ENCODE measurements around the gene LRPPRC.

LRPPRC gene

GRCh38 chr2:43845181-43845580 lies 150.6 kb downstream of the LRPPRC start:
- H3K4me2 ChIP-seq (ENCODE audit: low read length, poor library complexity, severe bottlenecking), result no peak overlapping the region
- H3K9me3 ChIP-seq (ENCODE audit: control insufficient read depth, low read length), result no peaks in the 10 kb centered on the region
- no peak overlapping the region for H3K14ac ChIP-seq (ENCODE audit: low read length in 2 of 2)
- no peaks in the 10 kb centered on the region for H3K4me1 ChIP-seq (ENCODE audit: control insufficient read depth, insufficient read depth, low read depth, low read length)
- no peak overlapping the region for H3K23ac ChIP-seq (ENCODE audit: low read length in 2 of 2)
- H4K91ac ChIP-seq (ENCODE audit: low read length), result no peak overlapping the region
- no peak overlapping the region for H3K18ac ChIP-seq (ENCODE audit: low read depth in 1 of 2, low read length in 2 of 2)
- H3K4ac ChIP-seq (ENCODE audit: low read depth in 1 of 2, low read length in 2 of 2), result no peak overlapping the region
- no peak overlapping the region for H2AFZ ChIP-seq (ENCODE audit: low read depth, low read length)
- H3K36me3 ChIP-seq (ENCODE audit: control insufficient read depth in 1 of 2, insufficient read depth in 2 of 2, low read depth in 1 of 2, low read length in 2 of 2), result no peaks in the 10 kb centered on the region
- no peak overlapping the region for H2BK12ac ChIP-seq (ENCODE audit: low read length in 2 of 2)
- no peaks in the 10 kb centered on the region for H3K79me1 ChIP-seq (replicated peaks; ENCODE audit: low read length, poor library complexity, severe bottlenecking)
- no peak overlapping the region for H2BK120ac ChIP-seq (ENCODE audit: low read depth, low read length)
- no CpG with 5 or more reads among the region's 1 CpG for WGBS
- H4K8ac ChIP-seq (ENCODE audit: low read length), result no peak overlapping the region
- no peak overlapping the region for H2BK5ac ChIP-seq (ENCODE audit: low read depth, low read length, poor library complexity, severe bottlenecking)
- H3K4me3 ChIP-seq (ENCODE audit: insufficient read depth in 1 of 2, low read depth in 1 of 2, low read length in 2 of 2), result no peak overlapping the region
- DNase-seq, result no peak
- no peak overlapping the region for H2BK15ac ChIP-seq (ENCODE audit: low read depth, poor library complexity, severe bottlenecking)
- H2AK5ac ChIP-seq (ENCODE audit: low read length, severe bottlenecking), result no peak overlapping the region
- peaks cover 19 to 74% of the 10 kb centered on the region in 2 experiments for H3K27me3 ChIP-seq (ENCODE audit: control insufficient read depth in 1 of 2, insufficient read depth in 1 of 2, low read length in 2 of 2)
- H3K9ac ChIP-seq (ENCODE audit: low read length), result no peak overlapping the region
- H3K27ac ChIP-seq (ENCODE audit: low read length, poor library complexity, severe bottlenecking), result no peak overlapping the region

GRCh38 chr2:43842866-43843226 lies 152.9 kb downstream of the LRPPRC start:
- H2BK15ac ChIP-seq (ENCODE audit: low read depth, poor library complexity, severe bottlenecking), result no peak overlapping the region
- H2AK5ac ChIP-seq (ENCODE audit: low read length, severe bottlenecking), result no peak overlapping the region
- H3K4me3 ChIP-seq (ENCODE audit: insufficient read depth in 1 of 2, low read depth in 1 of 2, low read length in 2 of 2), result no peak overlapping the region
- H2BK5ac ChIP-seq (ENCODE audit: low read depth, low read length, poor library complexity, severe bottlenecking), result no peak overlapping the region
- no peak overlapping the region for H2AFZ ChIP-seq (ENCODE audit: low read depth, low read length)
- no peak overlapping the region for H3K27ac ChIP-seq (ENCODE audit: low read length, poor library complexity, severe bottlenecking)
- no peaks in the 10 kb centered on the region for H3K36me3 ChIP-seq (ENCODE audit: control insufficient read depth in 1 of 2, insufficient read depth in 2 of 2, low read depth in 1 of 2, low read length in 2 of 2)
- no peaks in the 10 kb centered on the region for H3K9me3 ChIP-seq (ENCODE audit: control insufficient read depth, low read length)
- 91% methylated on average over 8 of the region's 9 CpGs for WGBS
- no peak overlapping the region for H2BK12ac ChIP-seq (ENCODE audit: low read length in 2 of 2)
- H3K4me1 ChIP-seq (ENCODE audit: control insufficient read depth, insufficient read depth, low read depth, low read length), result no peaks in the 10 kb centered on the region
- no peak overlapping the region for H3K4me2 ChIP-seq (ENCODE audit: low read length, poor library complexity, severe bottlenecking)
- H3K18ac ChIP-seq (ENCODE audit: low read depth in 1 of 2, low read length in 2 of 2), result no peak overlapping the region
- H3K9ac ChIP-seq (ENCODE audit: low read length), result no peak overlapping the region
- no peak overlapping the region for H2BK120ac ChIP-seq (ENCODE audit: low read depth, low read length)
- no peak overlapping the region for H4K91ac ChIP-seq (ENCODE audit: low read length)
- H3K14ac ChIP-seq (ENCODE audit: low read length in 2 of 2), result no peak overlapping the region
- peaks cover 19 to 73% of the 10 kb centered on the region in 2 experiments for H3K27me3 ChIP-seq (ENCODE audit: control insufficient read depth in 1 of 2, insufficient read depth in 1 of 2, low read length in 2 of 2)
- no peaks in the 10 kb centered on the region for H3K79me1 ChIP-seq (replicated peaks; ENCODE audit: low read length, poor library complexity, severe bottlenecking)
- H4K8ac ChIP-seq (ENCODE audit: low read length), result no peak overlapping the region
- H3K23ac ChIP-seq (ENCODE audit: low read length in 2 of 2), result no peak overlapping the region
- H3K4ac ChIP-seq (ENCODE audit: low read depth in 1 of 2, low read length in 2 of 2), result no peak overlapping the region
- no peak for DNase-seq

GRCh38 chr2:43841949-43842865 lies 153.6 kb downstream of the LRPPRC start:
- Histone ChIP-seq H3K36me3 (ENCODE audit: control insufficient read depth in 1 of 2, insufficient read depth in 2 of 2, low read depth in 1 of 2, low read length in 2 of 2) (no peaks in the 10 kb centered on the region), H3K4ac (ENCODE audit: low read depth in 1 of 2, low read length in 2 of 2) (no peak overlapping the region), H3K27me3 (ENCODE audit: control insufficient read depth in 1 of 2, insufficient read depth in 1 of 2, low read length in 2 of 2) (peaks cover 19 to 79% of the 10 kb centered on the region in 2 experiments), H4K91ac (ENCODE audit: low read length) (no peak overlapping the region), H2BK12ac (ENCODE audit: low read length in 2 of 2) (no peak overlapping the region), H2AFZ (ENCODE audit: low read depth, low read length) (no peak overlapping the region), H3K27ac (ENCODE audit: low read length, poor library complexity, severe bottlenecking) (no peak overlapping the region), H3K9ac (ENCODE audit: low read length) (no peak overlapping the region), H2BK120ac (ENCODE audit: low read depth, low read length) (no peak overlapping the region), H3K79me1 (replicated peaks; ENCODE audit: low read length, poor library complexity, severe bottlenecking) (no peaks in the 10 kb centered on the region), H2BK15ac (ENCODE audit: low read depth, poor library complexity, severe bottlenecking) (no peak overlapping the region), H3K23ac (ENCODE audit: low read length in 2 of 2) (no peak overlapping the region), H3K14ac (ENCODE audit: low read length in 2 of 2) (no peak overlapping the region), H3K4me1 (ENCODE audit: control insufficient read depth, insufficient read depth, low read depth, low read length) (no peaks in the 10 kb centered on the region), H4K8ac (ENCODE audit: low read length) (no peak overlapping the region), H3K18ac (ENCODE audit: low read depth in 1 of 2, low read length in 2 of 2) (no peak overlapping the region), H2AK5ac (ENCODE audit: low read length, severe bottlenecking) (no peak overlapping the region), H3K4me3 (ENCODE audit: insufficient read depth in 1 of 2, low read depth in 1 of 2, low read length in 2 of 2) (no peak overlapping the region), H2BK5ac (ENCODE audit: low read depth, low read length, poor library complexity, severe bottlenecking) (no peak overlapping the region), H3K4me2 (ENCODE audit: low read length, poor library complexity, severe bottlenecking) (no peak overlapping the region), H3K9me3 (ENCODE audit: control insufficient read depth, low read length) (no peaks in the 10 kb centered on the region)
- DNase-seq, result no peak
- WGBS, result 92% methylated on average over 11 of the region's 14 CpGs

- no peak overlapping the region for H2BK15ac ChIP-seq (ENCODE audit: low read depth, poor library complexity, severe bottlenecking)
- WGBS, result 90% methylated on average over 5 of the region's 5 CpGs
- H3K18ac ChIP-seq (ENCODE audit: low read depth in 1 of 2, low read length in 2 of 2), result no peak overlapping the region
- no peaks in the 10 kb centered on the region for H3K4me1 ChIP-seq (ENCODE audit: control insufficient read depth, insufficient read depth, low read depth, low read length)
- H3K9me3 ChIP-seq (ENCODE audit: control insufficient read depth, low read length), result no peaks in the 10 kb centered on the region
- no peak overlapping the region for H3K27ac ChIP-seq (ENCODE audit: low read length, poor library complexity, severe bottlenecking)
- no peak overlapping the region for H4K8ac ChIP-seq (ENCODE audit: low read length)
- H2AK5ac ChIP-seq (ENCODE audit: low read length, severe bottlenecking), result no peak overlapping the region
- H3K9ac ChIP-seq (ENCODE audit: low read length), result no peak overlapping the region
- H3K4me3 ChIP-seq (ENCODE audit: insufficient read depth in 1 of 2, low read depth in 1 of 2, low read length in 2 of 2), result no peak overlapping the region
- no peak overlapping the region for H3K4ac ChIP-seq (ENCODE audit: low read depth in 1 of 2, low read length in 2 of 2)
- no peak overlapping the region for H2BK5ac ChIP-seq (ENCODE audit: low read depth, low read length, poor library complexity, severe bottlenecking)
- no peaks in the 10 kb centered on the region for H3K79me1 ChIP-seq (replicated peaks; ENCODE audit: low read length, poor library complexity, severe bottlenecking)
- H2BK120ac ChIP-seq (ENCODE audit: low read depth, low read length), result no peak overlapping the region
- no peak overlapping the region for H2AFZ ChIP-seq (ENCODE audit: low read depth, low read length)
- no peaks in the 10 kb centered on the region for H3K36me3 ChIP-seq (ENCODE audit: control insufficient read depth in 1 of 2, insufficient read depth in 2 of 2, low read depth in 1 of 2, low read length in 2 of 2)
- no peak overlapping the region for H3K4me2 ChIP-seq (ENCODE audit: low read length, poor library complexity, severe bottlenecking)
- peaks cover 9 to 73% of the 10 kb centered on the region in 2 experiments for H3K27me3 ChIP-seq (ENCODE audit: control insufficient read depth in 1 of 2, insufficient read depth in 1 of 2, low read length in 2 of 2)
- no peak overlapping the region for H3K23ac ChIP-seq (ENCODE audit: low read length in 2 of 2)
- no peak overlapping the region for H2BK12ac ChIP-seq (ENCODE audit: low read length in 2 of 2)
- DNase-seq, result no peak
- H3K14ac ChIP-seq (ENCODE audit: low read length in 2 of 2), result no peak overlapping the region
- no peak overlapping the region for H4K91ac ChIP-seq (ENCODE audit: low read length)
These were observed 154.8 kb downstream of the LRPPRC start for GRCh38 chr2:43840965-43841364.
